Tibial nerve (tissue), 4 donors: ENCODE measurements around the gene TMEM266. TPM values are rescaled to one million over a fixed set of nuclear protein-coding genes. Genes with fewer than 3 reads are reported as not detected.

ENCODE experiments used
- DNase-seq, 2 donors: peaks; one replicate each; pipeline ENCODE4 v3.0.0-alpha.2; 2019; ENCODE audit warnings: low spot score in 2 of 2
- H3K27ac ChIP-seq, 4 donors: fragments of 200-600 bp; sonication (generic) in 3 of 4; one replicate each; pipeline ENCODE4 v1.5.1; 2017 to 2019; ENCODE audit warnings: mild to moderate bottlenecking in 1 of 4
- H3K27me3 ChIP-seq, 2 donors: fragments of 200-600 bp; sonication (generic) in 1 of 2; one replicate each; pipeline versions ENCODE4 v1.5.1 to v1.6.0; 2017 to 2019
- H3K36me3 ChIP-seq, 3 donors: fragments of 200-600 bp; sonication (generic); one replicate each; pipeline ENCODE4 v1.5.1; 2018 to 2019
- H3K4me1 ChIP-seq, 4 donors: fragments of 200-600 bp; sonication (generic) in 3 of 4; one replicate each; pipeline ENCODE4 v1.5.1; 2017 to 2019
- H3K4me3 ChIP-seq, 4 donors: fragments of 200-600 bp; sonication (generic) in 3 of 4; one replicate each; pipeline ENCODE4 v1.5.1; 2017 to 2019; ENCODE audit warnings: mild to moderate bottlenecking in 1 of 4, moderate library complexity in 1 of 4
- H3K9me3 ChIP-seq, 4 donors: fragments of 200-600 bp; sonication (generic) in 3 of 4; one replicate each; pipeline ENCODE4 v1.5.1; 2017 to 2019
- EP300 ChIP-seq, 2 donors: sonication (generic); formaldehyde crosslinking; IDR thresholded peaks; one replicate each; pipeline ENCODE4 v1.6.1; 2017; ENCODE audit warnings: antibody characterized with exemption in 2 of 2, mild to moderate bottlenecking in 1 of 2
- POLR2A ChIP-seq, 2 donors: fragments of 450-650 bp; IDR thresholded peaks; one replicate each; pipeline ENCODE4 v1.6.1; 2017; ENCODE audit warnings: antibody characterized with exemption in 2 of 2, mild to moderate bottlenecking in 2 of 2, moderate library complexity in 2 of 2
- WGBS, 2 donors: methylation state at CpG; one replicate each; pipeline ENCODE4 v1.1.5; 2018; 5-methylcytosine and 5-hydroxymethylcytosine counted together
- total RNA-seq, 4 donors: library from RNA; depleted of rRNA; stranded (reverse); fragments of >200 nt; gene quantifications; one replicate each; pipeline ENCODE4 v1.1.0, GENCODE V29; 2016
- TF ChIP-seq, protein P1 (sequence below), 5 experiments: fragments of 200-600 bp in 3 of 5; fragments of 450-650 bp in 2 of 5; sonication (generic) in 3 of 5; IDR thresholded peaks; one replicate each; pipeline ENCODE4 v1.5.1; 2016 to 2019; ENCODE audit warnings: antibody characterized with exemption in 5 of 5, mild to moderate bottlenecking in 3 of 5, moderate library complexity in 2 of 5

TMEM266 gene
- total RNA-seq, 4 donors from 2014 or later = 0.30 to 0.42 TPM; not detected in 2

DNA sequence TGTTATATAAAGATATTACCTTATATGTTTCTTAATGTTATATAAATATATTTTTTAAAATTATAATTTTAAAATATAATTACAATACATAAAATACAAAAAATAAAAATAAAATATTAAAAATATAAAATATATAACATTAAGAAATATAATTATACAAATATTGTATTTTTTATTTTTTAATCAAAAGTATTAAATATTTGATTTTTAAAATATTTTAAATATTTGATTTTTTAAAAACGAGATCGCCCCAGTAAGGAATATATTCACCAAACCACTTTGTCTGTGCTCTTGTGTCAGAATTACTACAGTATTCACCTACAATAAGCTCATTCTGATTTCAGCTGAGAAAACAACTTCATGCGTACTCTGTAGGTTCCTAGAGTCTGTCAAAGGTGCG, 162.4 kb downstream of the TMEM266 start:
- H3K36me3 ChIP-seq = peaks cover 0 to 69% (median 0%) of the 10 kb centered on the region in 3 donors
- no peak for DNase-seq
- H3K4me1 ChIP-seq = peaks cover 0 to 7% (median 0%) of the 10 kb centered on the region in 4 donors
- no peak overlapping the region for H3K4me3 ChIP-seq
- H3K27me3 ChIP-seq = no peaks in the 10 kb centered on the region
- TF ChIP-seq POLR2A (IDR thresholded peaks at IDR 0.05) (no peak), EP300 (IDR thresholded peaks at IDR 0.05) (no peak)
- TF ChIP-seq, protein P1, sequence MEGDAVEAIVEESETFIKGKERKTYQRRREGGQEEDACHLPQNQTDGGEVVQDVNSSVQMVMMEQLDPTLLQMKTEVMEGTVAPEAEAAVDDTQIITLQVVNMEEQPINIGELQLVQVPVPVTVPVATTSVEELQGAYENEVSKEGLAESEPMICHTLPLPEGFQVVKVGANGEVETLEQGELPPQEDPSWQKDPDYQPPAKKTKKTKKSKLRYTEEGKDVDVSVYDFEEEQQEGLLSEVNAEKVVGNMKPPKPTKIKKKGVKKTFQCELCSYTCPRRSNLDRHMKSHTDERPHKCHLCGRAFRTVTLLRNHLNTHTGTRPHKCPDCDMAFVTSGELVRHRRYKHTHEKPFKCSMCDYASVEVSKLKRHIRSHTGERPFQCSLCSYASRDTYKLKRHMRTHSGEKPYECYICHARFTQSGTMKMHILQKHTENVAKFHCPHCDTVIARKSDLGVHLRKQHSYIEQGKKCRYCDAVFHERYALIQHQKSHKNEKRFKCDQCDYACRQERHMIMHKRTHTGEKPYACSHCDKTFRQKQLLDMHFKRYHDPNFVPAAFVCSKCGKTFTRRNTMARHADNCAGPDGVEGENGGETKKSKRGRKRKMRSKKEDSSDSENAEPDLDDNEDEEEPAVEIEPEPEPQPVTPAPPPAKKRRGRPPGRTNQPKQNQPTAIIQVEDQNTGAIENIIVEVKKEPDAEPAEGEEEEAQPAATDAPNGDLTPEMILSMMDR (IDR thresholded peaks at IDR 0.05) = no peak
- WGBS, 2 donors = 93 to 97% methylated on average over 4 of the region's 4 CpGs
- no peak overlapping the region for H3K27ac ChIP-seq
- peaks cover 0 to 3% (median 0%) of the 10 kb centered on the region in 4 donors for H3K9me3 ChIP-seq

DNA sequence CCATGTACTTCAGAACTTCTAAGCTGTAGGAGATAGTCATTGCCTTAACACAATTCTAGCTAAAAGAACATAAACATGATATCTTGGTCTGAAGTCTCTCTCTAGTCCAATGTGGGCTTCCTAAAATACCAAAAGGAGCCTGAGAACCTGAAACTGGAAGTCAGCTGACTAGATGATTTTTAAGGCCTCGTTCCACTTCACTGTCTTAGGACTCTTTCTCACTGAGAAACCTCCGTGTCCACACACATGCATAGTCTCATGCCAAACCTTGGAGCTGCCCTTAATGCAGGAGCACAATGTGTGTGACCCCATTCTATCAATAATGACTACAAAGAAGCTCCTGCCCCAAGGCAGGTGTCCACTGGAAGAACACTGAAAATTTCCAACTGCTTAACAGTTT, 163.7 kb downstream of the TMEM266 start:
- Histone ChIP-seq H3K27me3 (no peaks in the 10 kb centered on the region), H3K9me3 (peaks cover 0 to 3% (median 0%) of the 10 kb centered on the region in 4 donors), H3K36me3 (peaks cover 0 to 82% (median 0%) of the 10 kb centered on the region in 3 donors), H3K27ac (no peak overlapping the region), H3K4me3 (no peak overlapping the region), H3K4me1 (no peaks in the 10 kb centered on the region)
- no peak for TF ChIP-seq POLR2A (IDR thresholded peaks at IDR 0.05)
- no peak for TF ChIP-seq EP300 (IDR thresholded peaks at IDR 0.05)
- TF ChIP-seq, protein P1 (IDR thresholded peaks at IDR 0.05) = no peak
- 68 to 89% methylated on average over 2 of the region's 2 CpGs for WGBS, 2 donors
- DNase-seq = no peak

DNA sequence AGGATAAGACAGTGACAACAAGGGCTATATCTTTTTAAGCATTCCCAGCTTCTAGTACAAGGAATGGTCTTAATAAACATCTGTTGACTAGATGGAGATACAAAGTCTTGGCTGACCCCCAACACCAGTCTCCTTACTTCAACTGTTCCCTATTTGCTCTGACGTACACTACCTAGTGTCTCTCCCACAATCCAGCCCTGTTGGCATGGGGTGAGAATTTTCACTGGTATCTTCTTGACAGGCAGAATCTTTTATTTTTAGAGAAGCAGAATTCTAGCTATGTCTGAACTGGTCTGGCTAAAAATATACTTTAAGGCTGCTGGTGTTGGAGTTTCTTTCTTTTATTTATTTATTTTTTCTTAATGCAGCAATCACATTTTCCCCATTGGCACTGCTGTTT, 169.5 kb downstream of the TMEM266 start:
- Histone ChIP-seq H3K27ac (no peak overlapping the region), H3K36me3 (peaks cover 0 to 66% (median 7%) of the 10 kb centered on the region in 3 donors), H3K4me1 (no peaks in the 10 kb centered on the region), H3K9me3 (no peaks in the 10 kb centered on the region), H3K27me3 (no peaks in the 10 kb centered on the region), H3K4me3 (no peak overlapping the region)
- TF ChIP-seq EP300 (IDR thresholded peaks at IDR 0.05) (no peak), POLR2A (IDR thresholded peaks at IDR 0.05) (no peak)
- TF ChIP-seq, protein P1 (IDR thresholded peaks at IDR 0.05) = no peak
- WGBS, 2 donors = 97 to 100% methylated on average over 1 of the region's 1 CpG
- no peak for DNase-seq

DNA sequence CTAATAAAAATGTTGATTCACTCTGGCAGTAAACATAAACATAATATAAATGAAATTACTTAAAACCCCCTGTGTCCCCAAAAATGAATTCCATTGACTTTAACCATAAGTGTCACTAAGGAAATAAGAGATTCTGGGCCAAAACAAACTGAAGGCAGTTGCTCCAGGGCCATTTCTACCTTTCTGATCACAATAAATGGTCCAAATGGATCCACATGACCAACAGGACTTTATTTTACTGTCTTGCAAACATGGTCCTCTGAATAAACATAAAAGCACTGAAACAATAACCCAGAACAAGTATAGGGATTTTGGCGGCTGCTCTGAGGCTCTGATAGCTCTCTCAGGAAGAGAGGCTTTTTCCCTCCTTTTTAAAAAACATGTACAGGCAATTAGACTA, 174.1 kb downstream of the TMEM266 start:
- DNase-seq = no peak
- Histone ChIP-seq H3K27me3 (no peaks in the 10 kb centered on the region), H3K27ac (no peak overlapping the region), H3K4me3 (no peak overlapping the region), H3K36me3 (peaks cover 0 to 22% (median 7%) of the 10 kb centered on the region in 3 donors), H3K9me3 (no peaks in the 10 kb centered on the region), H3K4me1 (no peaks in the 10 kb centered on the region)
- TF ChIP-seq POLR2A (IDR thresholded peaks at IDR 0.05) = no peak
- no peak for TF ChIP-seq EP300 (IDR thresholded peaks at IDR 0.05)
- TF ChIP-seq, protein P1 (IDR thresholded peaks at IDR 0.05) = no peak
- WGBS, 2 donors = 85 to 91% methylated on average over 1 of the region's 1 CpG

DNA sequence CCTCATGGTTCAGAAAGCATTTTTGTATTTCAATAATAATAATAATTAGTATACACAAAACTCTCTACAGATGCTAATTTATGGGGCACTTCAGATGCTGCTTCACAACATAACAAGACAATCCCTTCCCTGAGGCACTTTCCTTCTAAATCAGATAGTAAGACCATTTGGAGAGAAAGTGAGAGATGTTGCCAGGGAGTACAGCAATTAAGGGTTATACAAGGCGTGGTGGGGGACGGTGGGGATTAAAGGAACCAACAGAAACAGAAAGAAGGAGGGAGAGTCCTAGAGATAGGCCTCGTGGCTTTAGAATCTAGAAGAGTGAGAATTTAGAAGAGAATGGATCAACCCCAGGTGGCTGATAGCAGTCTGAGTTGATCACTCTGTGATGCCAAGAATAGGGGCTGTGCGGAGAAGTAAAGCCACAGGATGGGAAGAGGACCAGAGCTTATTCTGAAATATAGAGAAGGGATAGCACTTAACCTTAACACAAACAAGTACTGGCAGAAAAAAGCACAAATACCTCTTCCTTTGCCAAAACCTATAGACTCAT, 174.6 kb downstream of the TMEM266 start:
- TF ChIP-seq POLR2A (IDR thresholded peaks at IDR 0.05) (no peak), EP300 (IDR thresholded peaks at IDR 0.05) (no peak)
- TF ChIP-seq, protein P1 (IDR thresholded peaks at IDR 0.05) = no peak
- H3K36me3 ChIP-seq = peaks cover 0 to 18% (median 7%) of the 10 kb centered on the region in 3 donors
- H3K27ac ChIP-seq = no peak overlapping the region
- 58 to 70% methylated on average over 4 of the region's 4 CpGs for WGBS, 2 donors
- no peaks in the 10 kb centered on the region for H3K4me1 ChIP-seq
- H3K9me3 ChIP-seq = no peaks in the 10 kb centered on the region
- DNase-seq = no peak
- no peak overlapping the region for H3K4me3 ChIP-seq
- no peaks in the 10 kb centered on the region for H3K27me3 ChIP-seq
